PFSK-1 (cell line): Measurements from ENCODE around the gene CELF4.

Experiments used
- POLR2AphosphoS5 ChIP-seq: IDR thresholded peaks from 2 replicates; pipeline ENCODE4 v1.6.1; 2012; ENCODE audit warnings: low read depth, mild to moderate bottlenecking, control low read depth, low read length, moderate library complexity
- TF ChIP-seq, protein P1 (sequence below), 2 experiments: IDR thresholded peaks; 2 replicates each; pipeline versions ENCODE4 v1.6.1 to v1.8.0; 2011 to 2012; ENCODE audit warnings: low read depth in 2 of 2, low read length in 2 of 2, control low read depth in 1 of 2, inconsistent platforms in 1 of 2, mild to moderate bottlenecking in 1 of 2, moderate library complexity in 1 of 2; ENCODE audit not compliant: insufficient read depth in 1 of 2

DNA sequence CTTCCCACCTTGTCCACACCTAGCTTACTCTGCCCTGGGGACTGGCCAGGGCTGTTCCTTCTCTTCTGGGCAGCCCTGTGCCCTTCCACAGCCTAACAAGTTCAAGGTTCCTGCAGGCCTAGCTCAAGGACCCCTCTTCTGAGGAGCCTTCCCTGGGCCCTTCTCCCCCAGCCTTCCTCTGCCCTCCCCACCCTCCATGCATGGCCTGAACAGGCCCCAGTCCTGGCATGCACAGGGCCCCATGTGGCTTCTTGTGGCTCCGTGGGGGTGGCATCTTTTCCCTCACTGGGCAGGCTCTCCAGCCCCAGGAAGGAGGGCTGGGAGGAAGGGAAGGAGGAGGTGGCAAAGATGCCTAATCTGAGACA, 162.9 kb downstream of the CELF4 start:
- no peak for TF ChIP-seq POLR2AphosphoS5
- TF ChIP-seq, protein P1, sequence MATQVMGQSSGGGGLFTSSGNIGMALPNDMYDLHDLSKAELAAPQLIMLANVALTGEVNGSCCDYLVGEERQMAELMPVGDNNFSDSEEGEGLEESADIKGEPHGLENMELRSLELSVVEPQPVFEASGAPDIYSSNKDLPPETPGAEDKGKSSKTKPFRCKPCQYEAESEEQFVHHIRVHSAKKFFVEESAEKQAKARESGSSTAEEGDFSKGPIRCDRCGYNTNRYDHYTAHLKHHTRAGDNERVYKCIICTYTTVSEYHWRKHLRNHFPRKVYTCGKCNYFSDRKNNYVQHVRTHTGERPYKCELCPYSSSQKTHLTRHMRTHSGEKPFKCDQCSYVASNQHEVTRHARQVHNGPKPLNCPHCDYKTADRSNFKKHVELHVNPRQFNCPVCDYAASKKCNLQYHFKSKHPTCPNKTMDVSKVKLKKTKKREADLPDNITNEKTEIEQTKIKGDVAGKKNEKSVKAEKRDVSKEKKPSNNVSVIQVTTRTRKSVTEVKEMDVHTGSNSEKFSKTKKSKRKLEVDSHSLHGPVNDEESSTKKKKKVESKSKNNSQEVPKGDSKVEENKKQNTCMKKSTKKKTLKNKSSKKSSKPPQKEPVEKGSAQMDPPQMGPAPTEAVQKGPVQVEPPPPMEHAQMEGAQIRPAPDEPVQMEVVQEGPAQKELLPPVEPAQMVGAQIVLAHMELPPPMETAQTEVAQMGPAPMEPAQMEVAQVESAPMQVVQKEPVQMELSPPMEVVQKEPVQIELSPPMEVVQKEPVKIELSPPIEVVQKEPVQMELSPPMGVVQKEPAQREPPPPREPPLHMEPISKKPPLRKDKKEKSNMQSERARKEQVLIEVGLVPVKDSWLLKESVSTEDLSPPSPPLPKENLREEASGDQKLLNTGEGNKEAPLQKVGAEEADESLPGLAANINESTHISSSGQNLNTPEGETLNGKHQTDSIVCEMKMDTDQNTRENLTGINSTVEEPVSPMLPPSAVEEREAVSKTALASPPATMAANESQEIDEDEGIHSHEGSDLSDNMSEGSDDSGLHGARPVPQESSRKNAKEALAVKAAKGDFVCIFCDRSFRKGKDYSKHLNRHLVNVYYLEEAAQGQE (IDR thresholded peaks at IDR 0.05; ENCODE audit: insufficient read depth in 1 of 2, low read depth in 2 of 2, low read length in 2 of 2) = no peak
